PFSK-1 (cell line): ENCODE data around the gene HPGD.

Experiments used
- FOXP2 ChIP-seq: optimal IDR thresholded peaks from 2 replicates; pipeline ENCODE3; 2011; ENCODE audit warnings: borderline replicate concordance, control low read depth, inconsistent platforms; ENCODE audit not compliant: insufficient read depth; ENCODE audit errors: extremely low read length, extremely low read depth
- POLR2AphosphoS5 ChIP-seq: IDR thresholded peaks from 2 replicates; pipeline ENCODE4 v1.6.1; 2012; ENCODE audit warnings: low read depth, mild to moderate bottlenecking, control low read depth, low read length, moderate library complexity
- REST ChIP-seq, 2 experiments: IDR thresholded peaks; 2 replicates each; pipeline versions ENCODE4 v1.6.1 to v1.8.0; 2011 to 2012; ENCODE audit warnings: low read depth in 2 of 2, low read length in 2 of 2, control low read depth in 1 of 2, inconsistent platforms in 1 of 2, mild to moderate bottlenecking in 1 of 2, moderate library complexity in 1 of 2; ENCODE audit not compliant: insufficient read depth in 1 of 2
- SIN3A ChIP-seq: IDR thresholded peaks from 2 replicates; pipeline ENCODE4 v1.6.1; 2012; ENCODE audit warnings: mild to moderate bottlenecking, low read length, moderate library complexity, borderline replicate concordance; ENCODE audit not compliant: insufficient read depth
- TAF1 ChIP-seq: IDR thresholded peaks from 2 replicates; pipeline ENCODE4 v1.6.1; 2012; ENCODE audit warnings: low read length, control low read depth, borderline replicate concordance; ENCODE audit not compliant: insufficient read depth

The HPGD gene

GRCh38 chr4:174550541-174550940 is 28.3 kb upstream of the HPGD start:
- TF ChIP-seq TAF1 (no peak), POLR2AphosphoS5 (no peak), REST (IDR thresholded peaks at IDR 0.05; ENCODE audit: insufficient read depth in 1 of 2, low read depth in 2 of 2, low read length in 2 of 2) (no peak)

- TF ChIP-seq REST (IDR thresholded peaks at IDR 0.05; ENCODE audit: insufficient read depth in 1 of 2, low read depth in 2 of 2, low read length in 2 of 2) = no peak
- TF ChIP-seq POLR2AphosphoS5 = no peak
- TF ChIP-seq TAF1 = no peak
- no peak for TF ChIP-seq FOXP2
- no peak for TF ChIP-seq SIN3A
Measured at GRCh38 chr4:174549721-174550120, 27.4 kb upstream of the HPGD start.

GRCh38 chr4:174545268-174545667 is 23.0 kb upstream of the HPGD start:
- TF ChIP-seq TAF1 (no peak), FOXP2 (no peak), POLR2AphosphoS5 (no peak), REST (IDR thresholded peaks at IDR 0.05; ENCODE audit: insufficient read depth in 1 of 2, low read depth in 2 of 2, low read length in 2 of 2) (no peak), SIN3A (no peak)

GRCh38 chr4:174544496-174544895 is 22.2 kb upstream of the HPGD start:
- TF ChIP-seq FOXP2 (no peak), SIN3A (no peak), POLR2AphosphoS5 (no peak), TAF1 (no peak), REST (IDR thresholded peaks at IDR 0.05; ENCODE audit: insufficient read depth in 1 of 2, low read depth in 2 of 2, low read length in 2 of 2) (no peak)

- TF ChIP-seq TAF1 (no peak), SIN3A (no peak), POLR2AphosphoS5 (no peak), FOXP2 (no peak), REST (IDR thresholded peaks at IDR 0.05; ENCODE audit: insufficient read depth in 1 of 2, low read depth in 2 of 2, low read length in 2 of 2) (no peak)
Measured at GRCh38 chr4:174540175-174540574, 17.9 kb upstream of the HPGD start.
